VCaP (cell line): ENCODE measurements around the gene COQ3.

Source experiments
- H3K27ac ChIP-seq: fragments of 450-650 bp; 2 replicates; pipeline ENCODE4 v1.5.1; 2017
- CTCF ChIP-seq: fragments of 450-650 bp; conservative IDR thresholded peaks from 2 replicates; pipeline ENCODE4 v1.5.1; 2017; ENCODE audit warnings: mild to moderate bottlenecking, moderate library complexity

The COQ3 gene

GRCh38 chr6:99356641-99357040, 37.4 kb downstream of the COQ3 start:
- TF ChIP-seq CTCF = no peak
- H3K27ac ChIP-seq = no peak overlapping the region

- H3K27ac ChIP-seq = no peak overlapping the region
- no peak for TF ChIP-seq CTCF
Observed at GRCh38 chr6:99354983-99355382, 39.0 kb downstream of the COQ3 start.

GRCh38 chr6:99353126-99353525, 40.9 kb downstream of the COQ3 start:
- no peak overlapping the region for H3K27ac ChIP-seq
- no peak for TF ChIP-seq CTCF

GRCh38 chr6:99350573-99350972, 43.4 kb downstream of the COQ3 start:
- TF ChIP-seq CTCF = no peak
- peak overlapping the region; percentile 85 for H3K27ac ChIP-seq

- peak within 1 kb of the TSS; percentile 85 for H3K27ac ChIP-seq
- TF ChIP-seq CTCF = peak; percentile 67
Observed at GRCh38 chr6:99349171-99350141, 44.5 kb downstream of the COQ3 start, which contains the start of gene FAXC. TSS of gene FAXC (minus strand) at chr6:99349674. CDS start at chr6:99349372, 302 bp downstream.

GRCh38 chr6:99348288-99349170, 45.5 kb downstream of the COQ3 start:
- TF ChIP-seq CTCF = no peak
- peak overlapping the region; percentile 85 for H3K27ac ChIP-seq

GRCh38 chr6:99347804-99348203, 46.2 kb downstream of the COQ3 start:
- no peak overlapping the region for H3K27ac ChIP-seq
- no peak for TF ChIP-seq CTCF
